Mesenteric fat pad (tissue), 1 donor: ENCODE data around the gene MUC5AC. TPM values are rescaled to one million over a fixed set of nuclear protein-coding genes. Genes with fewer than 3 reads are reported as not detected.
"Not testable (repeated sequence)": the region's sequence is repeated elsewhere in the genome, so short reads cannot be mapped to it uniquely, and the experiment has no call there.

ENCODE experiments used
- DNase-seq: peaks from one replicate; pipeline ENCODE4 v3.0.0-alpha.2; 2020; ENCODE audit warnings: low spot score
- total RNA-seq: library from RNA; stranded (reverse); fragmentation: NEBNext Ultra II Directional; extraction: Animal tissue kit (Norgen Biotek cat#: 25700); gene quantifications from one replicate; pipeline ENCODE4 v1.2.1, GENCODE V29; 2021
- donor health status: DM: yes; HTN: yes; CAD: no.

MUC5AC gene
- total RNA-seq, 1 donor from 2014 or later = not detected

- DNase-seq = no peak
Observed at GRCh38 chr11:1175461-1176223, 17.9 kb downstream of the MUC5AC start.

- DNase-seq = no peak
Observed at GRCh38 chr11:1176224-1177019, 18.7 kb downstream of the MUC5AC start.

GRCh38 chr11:1177020-1177770, 19.4 kb downstream of the MUC5AC start:
- no peak for DNase-seq

- DNase-seq = no peak
Observed at GRCh38 chr11:1177771-1178090, 20.0 kb downstream of the MUC5AC start.

GRCh38 chr11:1178201-1178885, 20.6 kb downstream of the MUC5AC start:
- DNase-seq = no peak

GRCh38 chr11:1178906-1179305, 21.2 kb downstream of the MUC5AC start:
- no peak for DNase-seq

- no peak for DNase-seq
Observed at GRCh38 chr11:1179641-1180040, 21.9 kb downstream of the MUC5AC start.

- no peak for DNase-seq
Observed at GRCh38 chr11:1180171-1180570, 22.4 kb downstream of the MUC5AC start.

GRCh38 chr11:1180947-1181391, 23.2 kb downstream of the MUC5AC start:
- DNase-seq = no peak

- no peak for DNase-seq
Observed at GRCh38 chr11:1181420-1181819, 23.7 kb downstream of the MUC5AC start.

- no peak for DNase-seq
Observed at GRCh38 chr11:1181853-1182535, 24.2 kb downstream of the MUC5AC start.

GRCh38 chr11:1184139-1184538, 26.4 kb downstream of the MUC5AC start:
- DNase-seq = not testable (repeated sequence)

GRCh38 chr11:1188451-1189130, 30.8 kb downstream of the MUC5AC start:
- DNase-seq = not testable (repeated sequence)

- peak; percentile 53 for DNase-seq
Observed at GRCh38 chr11:1189816-1190215, 32.1 kb downstream of the MUC5AC start.

GRCh38 chr11:1191786-1192470, 34.2 kb downstream of the MUC5AC start:
- peak; percentile 81 for DNase-seq

GRCh38 chr11:1192741-1193325, 35.1 kb downstream of the MUC5AC start:
- peak; percentile 72 for DNase-seq

- peak; percentile 84 for DNase-seq
Observed at GRCh38 chr11:1193326-1194230, 35.8 kb downstream of the MUC5AC start.
